HG03066 (cell line): ENCODE results near the gene LONRF2.

Experiments
- ATAC-seq: cut with Tn5 transposase; IDR thresholded peaks from one replicate; pipeline ENCODE4 v1.9.1; 2021; ENCODE audit warnings: low read depth; ENCODE audit not compliant: unreplicated experiment

The LONRF2 gene

GRCh38 chr2:100302585-100302892 lies 19.8 kb downstream of the LONRF2 start:
- no peak for ATAC-seq

- ATAC-seq = no peak
These were observed 20.3 kb downstream of the LONRF2 start for GRCh38 chr2:100301881-100302584.

GRCh38 chr2:100299548-100299947 lies 22.8 kb downstream of the LONRF2 start:
- no peak for ATAC-seq

GRCh38 chr2:100297511-100297910 lies 24.8 kb downstream of the LONRF2 start:
- no peak for ATAC-seq

- no peak for ATAC-seq
These were observed 28.2 kb downstream of the LONRF2 start for GRCh38 chr2:100294162-100294497.

GRCh38 chr2:100293341-100294161 lies 28.8 kb downstream of the LONRF2 start:
- ATAC-seq = no peak

GRCh38 chr2:100292022-100292580 lies 30.2 kb downstream of the LONRF2 start:
- no peak for ATAC-seq

- ATAC-seq = no peak
These were observed 30.9 kb downstream of the LONRF2 start for GRCh38 chr2:100291152-100291970.

- no peak for ATAC-seq
These were observed 31.6 kb downstream of the LONRF2 start for GRCh38 chr2:100290718-100291151.

- no peak for ATAC-seq
These were observed 33.3 kb downstream of the LONRF2 start for GRCh38 chr2:100289020-100289419.

GRCh38 chr2:100286318-100286717 lies 36.0 kb downstream of the LONRF2 start:
- ATAC-seq = no peak

- no peak for ATAC-seq
These were observed 36.6 kb downstream of the LONRF2 start for GRCh38 chr2:100285691-100286090.

- ATAC-seq = no peak
These were observed 37.3 kb downstream of the LONRF2 start for GRCh38 chr2:100285011-100285410.

- no peak for ATAC-seq
These were observed 38.4 kb downstream of the LONRF2 start for GRCh38 chr2:100283724-100284501.

- ATAC-seq = no peak
These were observed 40.5 kb downstream of the LONRF2 start for GRCh38 chr2:100281521-100282438.

GRCh38 chr2:100279586-100280534 lies 42.4 kb downstream of the LONRF2 start:
- no peak for ATAC-seq

- no peak for ATAC-seq
These were observed 43.3 kb downstream of the LONRF2 start for GRCh38 chr2:100278986-100279385.

- no peak for ATAC-seq
These were observed 43.8 kb downstream of the LONRF2 start for GRCh38 chr2:100278501-100278900.
